GM21447 (cell line): ENCODE measurements around the gene ZFAND2A.
"Not testable (repeated sequence)": the region's sequence is repeated elsewhere in the genome, so short reads cannot be mapped to it uniquely, and the experiment has no call there.

ENCODE experiments used
- ATAC-seq: cut with Tn5 transposase; IDR thresholded peaks from one replicate; pipeline ENCODE4 v1.9.1; 2021; ENCODE audit not compliant: unreplicated experiment

ZFAND2A gene

GRCh38 chr7:1159891-1160669 lies at the start of gene ZFAND2A:
Gene ZFAND2A (minus strand): TSS chr7:1160196. CDS start chr7:1158212, 1,984 bp downstream.
- peak; percentile 93 for ATAC-seq

GRCh38 chr7:1209097-1209496 lies 49.1 kb upstream of the ZFAND2A start:
- no peak for ATAC-seq

GRCh38 chr7:1205742-1206141 lies 45.7 kb upstream of the ZFAND2A start:
- not testable (repeated sequence) for ATAC-seq

DNA sequence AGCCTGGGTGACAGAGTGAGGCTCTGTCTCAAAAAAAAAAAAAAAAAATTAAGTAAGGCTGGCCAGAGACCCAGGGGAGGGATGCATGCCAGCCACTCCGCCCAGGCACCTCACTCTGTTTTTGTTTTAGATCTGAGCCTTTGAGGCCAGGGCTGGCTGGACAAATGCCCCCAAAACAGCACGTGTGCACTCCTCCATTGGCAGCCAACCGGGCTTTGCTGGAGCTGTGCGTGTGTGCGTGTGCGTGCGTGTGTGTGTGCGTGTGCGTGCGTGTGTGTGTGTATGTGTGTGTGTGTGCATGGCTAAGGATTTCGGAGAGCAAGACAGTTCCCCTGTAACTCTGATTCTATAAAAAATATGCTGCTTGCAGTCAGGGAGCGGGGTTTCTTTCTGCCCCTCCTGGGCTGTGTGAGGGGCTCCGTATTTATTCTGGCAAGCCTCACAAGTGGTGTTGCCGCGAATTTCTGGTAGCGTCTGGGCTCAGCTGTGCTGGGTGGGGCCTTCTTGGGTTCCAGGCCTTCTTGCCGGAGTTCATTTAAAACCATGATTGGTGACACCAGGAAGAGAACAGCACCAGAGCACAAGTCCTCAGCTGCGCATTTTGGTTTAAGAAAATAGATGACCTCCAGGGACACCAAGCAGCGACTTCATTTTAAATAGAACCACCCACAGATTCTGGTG lies 44.6 kb upstream of the ZFAND2A start:
- ATAC-seq, result no peak

DNA sequence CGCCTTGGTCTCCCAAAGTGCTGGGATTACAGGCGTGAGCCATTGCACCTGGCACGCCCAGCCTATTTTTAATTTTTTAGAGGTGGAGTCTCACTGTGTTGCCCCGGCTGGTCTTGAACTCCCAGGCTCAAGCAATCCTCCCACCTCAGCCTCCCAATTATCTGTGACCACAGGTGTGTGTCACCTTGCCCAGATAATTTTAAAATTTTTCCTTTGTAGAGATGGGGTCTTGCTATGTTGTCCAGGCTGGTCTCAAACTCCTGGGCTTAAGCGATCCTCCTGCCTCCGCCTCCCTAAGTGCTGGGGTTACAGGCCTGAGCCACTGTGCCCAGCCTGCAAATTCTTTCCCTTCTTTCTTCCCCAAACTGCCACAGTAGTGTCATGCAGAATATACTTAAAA lies 42.9 kb upstream of the ZFAND2A start:
- not testable (repeated sequence) for ATAC-seq

DNA sequence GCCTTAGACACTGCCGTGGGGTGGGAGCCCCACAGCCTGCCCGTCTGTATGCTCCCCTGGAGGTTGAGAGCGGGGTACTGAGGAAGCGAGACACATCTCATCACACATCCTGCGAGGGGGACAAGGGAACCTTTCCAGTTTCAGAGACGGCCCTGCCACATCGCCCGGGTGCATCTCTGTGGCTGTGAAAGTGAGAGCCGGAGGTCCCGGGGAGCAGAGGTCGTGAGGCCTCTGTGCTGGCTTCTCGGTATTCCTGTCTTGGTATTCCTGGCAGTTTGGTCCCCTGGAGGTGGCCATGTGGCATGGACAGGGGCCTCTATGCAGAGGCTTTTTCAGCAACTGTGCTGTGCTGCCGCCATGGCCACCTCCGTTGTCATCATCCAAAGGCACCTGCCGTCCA lies 41.9 kb upstream of the ZFAND2A start:
- ATAC-seq, result no peak

- no peak for ATAC-seq
Observed at GRCh38 chr7:1200045-1200444, 40.0 kb upstream of the ZFAND2A start.

- no peak for ATAC-seq
Observed at GRCh38 chr7:1197997-1198625, 38.1 kb upstream of the ZFAND2A start.

GRCh38 chr7:1196950-1197349 lies 37.0 kb upstream of the ZFAND2A start:
- no peak for ATAC-seq

DNA sequence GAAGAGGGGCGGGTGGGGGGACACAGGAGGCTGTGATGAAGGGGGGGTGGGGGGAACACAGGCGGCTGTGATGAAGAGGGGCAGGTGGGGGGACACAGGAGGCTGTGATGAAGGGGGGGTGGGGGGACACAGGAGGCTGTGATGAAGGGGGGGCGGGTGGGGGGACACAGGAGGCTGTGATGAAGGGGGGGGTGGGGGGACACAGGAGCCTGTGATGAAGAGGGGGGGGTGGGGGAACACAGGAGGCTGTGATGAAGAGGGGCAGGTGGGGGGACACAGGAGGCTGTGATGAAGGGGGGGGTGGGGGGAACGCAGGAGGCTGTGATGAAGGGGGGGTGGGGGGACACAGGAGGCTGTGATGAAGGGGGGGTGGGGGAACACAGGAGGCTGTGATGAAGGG lies 36.4 kb upstream of the ZFAND2A start:
- not testable (repeated sequence) for ATAC-seq

DNA sequence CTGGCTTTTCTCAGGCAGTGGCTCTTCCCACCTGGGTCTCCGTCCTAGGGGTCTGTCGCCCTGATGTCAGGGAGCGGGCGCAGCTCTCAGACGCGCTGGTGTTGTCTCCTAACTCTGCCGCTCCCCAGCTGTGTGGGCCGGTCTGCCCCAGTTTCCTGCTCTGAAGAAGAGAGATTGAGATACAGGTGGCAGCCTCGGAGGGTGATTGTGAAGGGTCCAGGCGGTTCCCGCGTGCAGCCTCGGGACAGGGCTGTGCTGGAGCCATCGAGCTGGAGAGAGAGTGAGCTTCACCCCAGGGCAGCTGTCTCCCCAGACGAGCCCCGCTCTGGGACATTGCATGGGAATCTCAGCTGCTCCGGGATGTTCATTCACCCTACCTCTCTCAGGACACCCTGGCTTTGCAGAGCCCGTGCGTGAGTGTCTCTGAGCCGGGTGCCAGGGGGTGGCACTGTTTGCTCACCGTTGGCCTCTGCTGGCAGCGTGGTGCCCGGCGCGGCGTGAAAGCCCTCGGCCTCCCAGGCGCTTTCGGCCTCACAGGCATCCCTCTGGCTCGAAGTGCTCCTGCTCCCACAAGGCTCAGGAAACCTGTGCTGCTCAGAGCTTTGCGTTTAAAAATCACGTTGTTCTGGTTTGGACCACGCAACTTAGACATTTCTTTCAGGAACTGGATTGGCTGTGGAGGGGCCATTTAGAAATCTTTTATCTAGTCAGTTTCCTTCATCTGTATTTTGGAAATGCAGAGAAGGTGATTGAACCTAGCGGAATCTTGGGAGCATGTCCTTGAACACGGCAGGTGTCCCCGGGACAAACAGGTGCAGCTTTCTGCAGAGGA lies 33.8 kb upstream of the ZFAND2A start:
- no peak for ATAC-seq

- ATAC-seq, result no peak
Observed at GRCh38 chr7:1192171-1192676, 32.2 kb upstream of the ZFAND2A start.

GRCh38 chr7:1189986-1190772 lies 30.2 kb upstream of the ZFAND2A start:
- no peak for ATAC-seq

DNA sequence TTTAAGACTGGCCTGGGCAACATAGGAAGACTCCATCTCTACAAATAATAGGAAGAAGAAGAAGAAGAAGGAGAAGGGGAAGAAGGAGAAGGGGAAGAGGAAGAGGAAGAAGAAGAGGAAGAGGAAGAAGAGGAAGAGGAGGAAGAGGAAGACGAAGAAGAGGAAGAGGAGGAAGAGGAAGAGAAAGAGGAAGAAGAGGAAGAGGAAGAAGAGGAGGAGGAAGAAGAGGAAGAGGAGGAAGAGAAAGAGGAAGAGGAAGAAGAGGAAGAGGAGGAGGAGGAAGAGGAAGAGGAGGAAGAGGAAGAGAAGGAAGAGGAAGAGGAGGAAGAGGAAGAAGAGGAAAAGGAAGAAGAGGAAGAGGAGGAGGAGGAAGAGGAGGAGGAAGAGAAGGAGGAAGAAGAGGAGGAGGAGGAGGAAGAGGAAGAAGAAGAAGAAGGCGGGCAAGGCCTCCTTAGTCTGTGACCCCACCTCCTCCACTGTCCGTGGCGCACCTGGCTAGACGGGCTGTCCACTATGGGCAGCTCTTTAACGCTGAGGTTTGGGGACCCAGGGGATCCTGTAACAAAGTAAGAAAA lies 28.8 kb upstream of the ZFAND2A start:
- no peak for ATAC-seq

DNA sequence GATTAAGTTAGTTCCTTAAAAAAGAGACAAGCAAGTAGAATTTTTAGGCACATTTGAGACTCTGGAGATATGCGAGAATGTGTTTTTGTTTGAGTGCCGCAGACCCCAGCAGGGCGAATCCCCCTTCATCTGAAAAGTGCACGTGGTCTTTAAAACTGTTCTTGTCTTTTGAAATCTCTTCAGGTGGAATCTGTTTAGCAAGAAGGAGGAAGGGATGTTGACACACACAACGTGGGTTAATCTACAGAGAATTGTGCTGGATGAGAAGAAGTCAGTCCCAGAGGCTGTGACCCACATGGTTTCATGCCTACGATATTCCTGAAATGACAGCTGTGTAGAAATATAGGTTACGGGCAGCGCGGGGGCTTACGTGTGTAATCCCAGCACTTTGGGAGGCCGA lies 27.1 kb upstream of the ZFAND2A start:
- no peak for ATAC-seq

- no peak for ATAC-seq
Observed at GRCh38 chr7:1181640-1182039, 21.6 kb upstream of the ZFAND2A start.

GRCh38 chr7:1181031-1181430 lies 21.0 kb upstream of the ZFAND2A start:
- ATAC-seq, result no peak

- ATAC-seq, result no peak
Observed at GRCh38 chr7:1176891-1177373, 16.9 kb upstream of the ZFAND2A start.

- ATAC-seq, result peak; percentile 82
Observed at GRCh38 chr7:1175967-1176851, 16.2 kb upstream of the ZFAND2A start.
